ENCODE measurements around the gene MIOX. TPM values are rescaled to one million over a fixed set of nuclear protein-coding genes. Genes with fewer than 3 reads are reported as not detected.

MIOX gene
- total and polyA plus RNA-seq, 4 donors, result 0.18 TPM; not detected in 3

DNA sequence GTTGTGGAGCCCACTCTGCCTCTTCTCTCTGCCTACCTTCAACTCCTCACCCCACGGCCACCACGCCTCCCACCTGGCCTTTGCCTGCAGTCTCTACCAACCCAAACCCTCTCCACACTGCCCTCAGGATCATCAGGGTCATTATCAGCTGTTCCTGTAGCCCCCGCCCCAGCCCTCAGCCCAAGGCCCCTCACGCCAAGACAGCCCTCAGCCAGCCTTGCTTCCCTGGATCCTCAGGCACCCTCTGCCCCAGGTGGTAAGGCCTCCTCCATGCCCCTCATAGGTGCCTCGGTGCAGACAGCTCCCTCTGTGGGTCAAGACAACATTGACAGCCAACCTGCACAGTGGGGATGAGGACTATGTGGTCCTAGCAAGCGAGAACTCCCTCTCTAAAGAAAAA lies 13.6 kb upstream of the MIOX start:
- H3K4me1 ChIP-seq (ENCODE audit: control insufficient read depth, insufficient read depth, low read length), result peaks cover 51% of the 10 kb centered on the region
- H3K4me3 ChIP-seq (ENCODE audit: low read depth, low read length), result no peak overlapping the region
- H3K9me3 ChIP-seq (ENCODE audit: control insufficient read depth, insufficient read depth, low read length), result no peaks in the 10 kb centered on the region
- H3K27ac ChIP-seq (ENCODE audit: low read depth, low read length), result no peak overlapping the region
- H3K36me3 ChIP-seq (ENCODE audit: control insufficient read depth, insufficient read depth, low read length), result peaks cover 50% of the 10 kb centered on the region
- 93% methylated on average over 5 of the region's 6 CpGs for WGBS (ENCODE audit: insufficient coverage)
- no peaks in the 10 kb centered on the region for H3K27me3 ChIP-seq (ENCODE audit: control insufficient read depth, insufficient read depth, low read length)
- no peak for DNase-seq (ENCODE audit: low read depth in 4 of 6, low spot score in 6 of 6)

DNA sequence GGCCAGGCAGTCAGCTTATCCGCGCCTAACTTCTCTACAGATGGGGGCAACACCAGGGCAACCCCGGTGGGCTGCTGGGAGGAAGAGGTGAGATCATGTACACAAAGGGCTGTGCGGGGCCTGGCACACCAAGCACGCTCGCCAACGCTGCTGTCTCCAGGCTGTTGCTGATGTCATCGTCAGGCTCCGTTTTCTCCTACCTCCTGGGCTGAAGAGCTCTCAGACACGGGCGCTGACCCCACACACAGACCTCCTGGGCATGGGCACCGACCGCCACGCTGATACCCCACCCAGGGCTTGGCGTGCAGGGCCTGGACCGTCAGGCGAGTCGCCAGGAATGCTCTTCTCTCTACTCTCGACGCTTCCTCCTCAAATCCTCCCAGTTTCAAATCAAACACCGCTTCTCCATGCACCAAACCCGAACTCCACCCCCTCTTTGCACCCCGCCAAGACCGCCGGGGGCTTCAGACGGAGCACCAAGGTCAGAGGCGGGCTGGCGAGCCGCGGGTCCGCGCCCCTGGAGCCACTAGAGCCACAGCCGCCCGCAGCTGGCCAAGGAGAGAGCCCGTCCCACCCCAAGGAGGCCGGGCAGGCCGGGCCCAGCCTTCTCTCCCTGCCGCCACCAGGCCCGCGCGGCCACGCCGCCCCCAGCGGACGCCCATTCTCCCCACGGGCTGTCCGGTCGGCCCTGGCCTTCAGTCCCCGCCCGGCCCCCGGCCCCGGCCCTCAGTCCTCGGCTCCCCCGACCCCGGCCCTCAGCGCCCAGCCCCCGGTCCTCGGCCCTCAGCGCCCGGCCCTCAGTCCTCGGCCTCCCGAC lies 12.6 kb upstream of the MIOX start:
- Histone ChIP-seq H3K9me3 (ENCODE audit: control insufficient read depth, insufficient read depth, low read length) (no peaks in the 10 kb centered on the region), H3K4me3 (ENCODE audit: low read depth, low read length) (peak overlapping the region; percentile 52), H3K27ac (ENCODE audit: low read depth, low read length) (no peak overlapping the region), H3K36me3 (ENCODE audit: control insufficient read depth, insufficient read depth, low read length) (peaks cover 42% of the 10 kb centered on the region), H3K27me3 (ENCODE audit: control insufficient read depth, insufficient read depth, low read length) (peaks cover 5% of the 10 kb centered on the region), H3K4me1 (ENCODE audit: control insufficient read depth, insufficient read depth, low read length) (peaks cover 51% of the 10 kb centered on the region)
- WGBS (ENCODE audit: insufficient coverage), result 5% methylated on average over 61 of the region's 62 CpGs
- DNase-seq (ENCODE audit: low read depth in 4 of 6, low spot score in 6 of 6), result peak in 2 of 6 donors; percentile 8 to 38

DNA sequence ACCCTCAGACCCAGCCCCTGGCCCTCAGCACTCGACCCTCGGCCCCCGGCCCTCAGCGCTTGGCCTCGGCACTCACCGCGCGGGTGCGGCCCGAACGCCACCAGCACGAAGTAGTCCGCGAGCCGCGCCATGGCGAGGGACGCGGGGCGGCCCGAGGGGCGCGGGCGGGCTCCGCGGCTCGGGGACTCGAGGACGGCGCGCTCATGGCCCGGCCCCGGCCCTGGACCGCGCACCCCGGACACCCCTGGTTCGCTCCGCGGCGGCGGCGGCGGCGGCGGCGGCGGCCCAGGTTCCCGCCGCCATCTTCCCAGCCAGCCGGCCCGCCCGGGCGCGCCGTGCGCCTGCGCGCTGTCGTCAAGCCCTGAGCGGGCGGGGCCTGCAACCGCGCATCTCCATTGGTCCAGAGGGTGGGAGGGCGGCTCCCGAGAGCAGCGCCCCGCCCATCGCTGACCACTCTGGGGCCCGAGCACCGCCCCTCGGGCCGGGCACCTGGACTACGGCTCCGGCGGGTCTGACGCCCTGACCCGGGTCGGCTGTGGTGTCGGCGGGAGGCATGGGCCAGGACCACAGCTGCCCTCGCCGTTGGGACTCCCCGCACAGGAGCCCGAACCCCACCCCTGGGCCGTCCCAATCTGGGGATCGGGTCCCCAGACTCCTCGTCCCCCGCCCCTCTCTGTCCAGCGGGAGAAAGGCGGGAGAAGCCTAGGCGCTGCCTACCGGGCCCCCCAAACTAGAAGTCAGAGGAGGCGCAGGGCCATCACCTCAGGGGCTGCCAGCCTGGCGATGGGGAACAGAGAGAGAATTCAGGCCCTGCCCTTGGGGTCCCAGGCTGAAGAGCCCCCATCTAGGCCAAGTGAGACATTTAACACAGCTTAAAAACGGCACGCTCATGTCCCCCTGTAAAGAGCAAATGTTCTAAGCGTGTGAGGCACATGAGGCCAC lies 11.7 kb upstream of the MIOX start, which contains the start of gene SBF1:
Gene SBF1, minus strand, starts transcription at position 326 of the 942 bp plus-strand sequence. Its CDS starts 195 bp downstream, at position 131.
- Histone ChIP-seq H3K36me3 (ENCODE audit: control insufficient read depth, insufficient read depth, low read length) (peaks cover 32% of the 10 kb centered on the region), H3K4me1 (ENCODE audit: control insufficient read depth, insufficient read depth, low read length) (peaks cover 47% of the 10 kb centered on the region), H3K9me3 (ENCODE audit: control insufficient read depth, insufficient read depth, low read length) (no peaks in the 10 kb centered on the region), H3K4me3 (ENCODE audit: low read depth, low read length) (peak within 1 kb of the TSS; percentile 63), H3K27me3 (ENCODE audit: control insufficient read depth, insufficient read depth, low read length) (peaks cover 13% of the 10 kb centered on the region), H3K27ac (ENCODE audit: low read depth, low read length) (no peak within 1 kb of the TSS)
- peak; percentile 80 to 97 (median 87) for DNase-seq (ENCODE audit: low read depth in 4 of 6, low spot score in 6 of 6)
- WGBS (ENCODE audit: insufficient coverage), result under 1% methylated on average over 94 of the region's 97 CpGs

DNA sequence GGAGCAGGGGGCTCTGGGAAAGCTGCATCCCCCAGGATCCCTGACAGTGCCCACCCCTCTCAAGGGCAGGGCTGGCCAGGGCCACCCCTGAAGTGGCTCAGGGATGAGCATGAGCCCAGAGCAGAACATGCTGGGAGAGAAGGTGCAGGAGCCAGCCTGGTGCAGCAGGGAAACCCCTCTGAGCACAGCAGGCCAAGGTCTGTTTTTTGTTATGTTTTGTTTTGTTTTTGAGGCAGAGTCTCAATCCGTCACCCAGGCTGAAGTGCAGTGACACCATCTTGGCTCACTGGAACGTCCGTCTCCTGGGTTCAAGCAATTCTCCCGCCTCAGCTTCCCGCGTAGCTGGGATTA lies 11.0 kb upstream of the MIOX start:
- WGBS (ENCODE audit: insufficient coverage), result 90% methylated on average over 6 of the region's 6 CpGs
- H3K4me3 ChIP-seq (ENCODE audit: low read depth, low read length), result no peak overlapping the region
- H3K4me1 ChIP-seq (ENCODE audit: control insufficient read depth, insufficient read depth, low read length), result peaks cover 41% of the 10 kb centered on the region
- DNase-seq (ENCODE audit: low read depth in 4 of 6, low spot score in 6 of 6), result no peak
- H3K27ac ChIP-seq (ENCODE audit: low read depth, low read length), result no peak overlapping the region
- peaks cover 26% of the 10 kb centered on the region for H3K36me3 ChIP-seq (ENCODE audit: control insufficient read depth, insufficient read depth, low read length)
- H3K27me3 ChIP-seq (ENCODE audit: control insufficient read depth, insufficient read depth, low read length), result peaks cover 19% of the 10 kb centered on the region
- H3K9me3 ChIP-seq (ENCODE audit: control insufficient read depth, insufficient read depth, low read length), result no peaks in the 10 kb centered on the region

DNA sequence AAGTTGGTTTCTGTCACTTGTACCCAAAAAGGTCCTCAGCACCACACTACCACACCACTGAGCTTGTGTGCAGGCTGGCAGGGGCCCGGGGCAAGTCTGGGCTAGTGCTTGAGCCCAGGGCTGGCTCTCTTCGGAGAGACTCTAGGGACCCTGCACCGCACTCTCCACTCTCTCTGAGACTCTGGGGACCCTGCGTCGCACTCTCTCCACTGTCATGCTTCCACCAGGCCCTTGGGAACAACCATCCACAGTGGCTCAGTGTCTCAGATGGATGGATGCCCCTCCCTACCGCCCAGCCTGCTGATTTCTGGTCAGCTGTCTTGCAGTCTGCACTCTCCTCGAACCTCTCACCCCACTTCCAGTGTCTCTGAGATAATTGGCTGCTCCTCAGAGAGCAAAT lies 9.8 kb upstream of the MIOX start:
- no peak for DNase-seq (ENCODE audit: low read depth in 4 of 6, low spot score in 6 of 6)

GRCh38 chr22:50477923-50478322 lies 8.7 kb upstream of the MIOX start:
- Histone ChIP-seq H3K36me3 (ENCODE audit: control insufficient read depth, insufficient read depth, low read length) (peaks cover 3% of the 10 kb centered on the region), H3K4me1 (ENCODE audit: control insufficient read depth, insufficient read depth, low read length) (peaks cover 31% of the 10 kb centered on the region), H3K9me3 (ENCODE audit: control insufficient read depth, insufficient read depth, low read length) (no peaks in the 10 kb centered on the region), H3K27ac (ENCODE audit: low read depth, low read length) (no peak overlapping the region), H3K27me3 (ENCODE audit: control insufficient read depth, insufficient read depth, low read length) (peaks cover 40% of the 10 kb centered on the region), H3K4me3 (ENCODE audit: low read depth, low read length) (no peak overlapping the region)
- 86% methylated on average over 8 of the region's 12 CpGs for WGBS (ENCODE audit: insufficient coverage)
- DNase-seq (ENCODE audit: low read depth in 4 of 6, low spot score in 6 of 6), result no peak

More for the DNA sequence above, 9.8 kb upstream of the MIOX start:
- peaks cover 14% of the 10 kb centered on the region for H3K36me3 ChIP-seq (ENCODE audit: control insufficient read depth, insufficient read depth, low read length)
- no peak overlapping the region for H3K4me3 ChIP-seq (ENCODE audit: low read depth, low read length)
- peaks cover 33% of the 10 kb centered on the region for H3K4me1 ChIP-seq (ENCODE audit: control insufficient read depth, insufficient read depth, low read length)
- WGBS (ENCODE audit: insufficient coverage), result 70% methylated on average over 7 of the region's 7 CpGs
- no peaks in the 10 kb centered on the region for H3K9me3 ChIP-seq (ENCODE audit: control insufficient read depth, insufficient read depth, low read length)
- peaks cover 30% of the 10 kb centered on the region for H3K27me3 ChIP-seq (ENCODE audit: control insufficient read depth, insufficient read depth, low read length)
- no peak overlapping the region for H3K27ac ChIP-seq (ENCODE audit: low read depth, low read length)

- Histone ChIP-seq H3K27ac (ENCODE audit: low read depth, low read length) (no peak overlapping the region), H3K4me3 (ENCODE audit: low read depth, low read length) (no peak overlapping the region), H3K9me3 (ENCODE audit: control insufficient read depth, insufficient read depth, low read length) (no peaks in the 10 kb centered on the region), H3K36me3 (ENCODE audit: control insufficient read depth, insufficient read depth, low read length) (no peaks in the 10 kb centered on the region), H3K4me1 (ENCODE audit: control insufficient read depth, insufficient read depth, low read length) (peaks cover 22% of the 10 kb centered on the region), H3K27me3 (ENCODE audit: control insufficient read depth, insufficient read depth, low read length) (peaks cover 44% of the 10 kb centered on the region)
- DNase-seq (ENCODE audit: low read depth in 4 of 6, low spot score in 6 of 6), result no peak
- WGBS (ENCODE audit: insufficient coverage), result 81% methylated on average over 7 of the region's 11 CpGs
Observed at GRCh38 chr22:50479721-50480120, 6.9 kb upstream of the MIOX start.

- WGBS (ENCODE audit: insufficient coverage), result 1% methylated on average over 45 of the region's 45 CpGs
- peaks cover 44% of the 10 kb centered on the region for H3K27me3 ChIP-seq (ENCODE audit: control insufficient read depth, insufficient read depth, low read length)
- peaks cover 15% of the 10 kb centered on the region for H3K4me1 ChIP-seq (ENCODE audit: control insufficient read depth, insufficient read depth, low read length)
- DNase-seq (ENCODE audit: low read depth in 4 of 6, low spot score in 6 of 6), result no peak
- no peaks in the 10 kb centered on the region for H3K36me3 ChIP-seq (ENCODE audit: control insufficient read depth, insufficient read depth, low read length)
- no peak overlapping the region for H3K27ac ChIP-seq (ENCODE audit: low read depth, low read length)
- H3K9me3 ChIP-seq (ENCODE audit: control insufficient read depth, insufficient read depth, low read length), result no peaks in the 10 kb centered on the region
- no peak overlapping the region for H3K4me3 ChIP-seq (ENCODE audit: low read depth, low read length)
Observed at GRCh38 chr22:50481045-50481439, 5.6 kb upstream of the MIOX start.

- WGBS (ENCODE audit: insufficient coverage), result 1% methylated on average over 69 of the region's 70 CpGs
- peaks cover 15% of the 10 kb centered on the region for H3K4me1 ChIP-seq (ENCODE audit: control insufficient read depth, insufficient read depth, low read length)
- no peaks in the 10 kb centered on the region for H3K9me3 ChIP-seq (ENCODE audit: control insufficient read depth, insufficient read depth, low read length)
- peaks cover 44% of the 10 kb centered on the region for H3K27me3 ChIP-seq (ENCODE audit: control insufficient read depth, insufficient read depth, low read length)
- peak in 1 of 6 donors; percentile 36 for DNase-seq (ENCODE audit: low read depth in 4 of 6, low spot score in 6 of 6)
- no peak within 1 kb of the TSS for H3K4me3 ChIP-seq (ENCODE audit: low read depth, low read length)
- no peaks in the 10 kb centered on the region for H3K36me3 ChIP-seq (ENCODE audit: control insufficient read depth, insufficient read depth, low read length)
- H3K27ac ChIP-seq (ENCODE audit: low read depth, low read length), result no peak within 1 kb of the TSS
Observed at GRCh38 chr22:50481440-50482106, 5.1 kb upstream of the MIOX start, which contains the start of gene ADM2. Gene ADM2, plus strand, starts transcription at chr22:50481543. Its CDS starts 305 bp downstream, at chr22:50481848.

Measured in spinal cord (tissue), 10 donors.